ENCODE data around the gene IRGQ.

DNA sequence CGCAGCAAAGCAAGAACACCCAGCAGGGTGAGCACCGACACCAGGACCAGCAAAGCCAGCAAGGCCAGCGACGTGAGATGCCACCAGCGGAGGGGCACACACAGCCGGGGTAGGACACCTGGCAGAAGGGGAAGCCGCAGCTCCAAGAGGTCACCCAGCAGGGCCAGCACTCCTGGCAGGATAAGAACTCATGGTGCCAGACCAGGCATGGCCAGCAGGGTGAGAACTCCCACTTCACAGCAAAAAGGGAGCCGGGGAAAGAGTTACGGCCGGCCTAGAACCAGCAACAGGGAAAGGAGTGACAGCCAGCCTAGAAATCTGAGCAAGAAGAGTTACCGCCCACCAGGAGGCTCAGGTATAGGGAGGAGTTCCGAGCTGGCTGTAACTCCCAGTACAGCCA lies 16.4 kb upstream of the IRGQ start:
- TF ChIP-seq GATA2 (IDR thresholded peaks at IDR 0.05; ENCODE audit: low read depth, low read length) (no peak), GATA3 (IDR thresholded peaks at IDR 0.05; ENCODE audit: low read depth, low read length) (no peak)

Data from SH-SY5Y (cell line).